PC-9 (cell line): Measurements from ENCODE around the gene CDK6. TPM values are rescaled to one million over a fixed set of nuclear protein-coding genes. Genes with fewer than 3 reads are reported as not detected.

Source experiments
- BruUV-seq: library from RNA; stranded (reverse); fragments of 400-500 nt; replicated peaks from 2 replicates; lab custom pipeline; 2021; lab: Mats Ljungman, UMichigan
- CTCF ChIA-PET: fragments of 300-600 bp; sonication (Branson Sonifier 250); formaldehyde crosslinking; loops from one replicate; lab custom pipeline; 2022; ENCODE audit warnings: antibody characterized with exemption; lab: Charles Lee
- POLR2A ChIA-PET: fragments of 300-600 bp; sonication (Branson Sonifier 250); formaldehyde crosslinking; loops from one replicate; lab custom pipeline; 2022; ENCODE audit warnings: antibody characterized with exemption; ENCODE audit not compliant: unreplicated experiment; lab: Charles Lee
- DNase-seq, 2 experiments: peaks; one replicate each; pipeline versions ENCODE4 v3.0.0 to v3.0.0-alpha.2; 2015 to 2022; ENCODE audit warnings: mixed read lengths in 1 of 2
- H2AFZ ChIP-seq: fragments of 200-600 bp; sonication (generic); 2 replicates; pipeline ENCODE4 v1.8.1; 2017; ENCODE audit warnings: antibody characterized with exemption
- H3F3A ChIP-seq: fragments of 200-600 bp; sonication (generic); 2 replicates; pipeline ENCODE4 v1.8.1; 2017; ENCODE audit warnings: antibody characterized with exemption, mild to moderate bottlenecking, low read depth; ENCODE audit not compliant: insufficient read depth
- H3K27ac ChIP-seq: fragments of 200-600 bp; sonication (generic); 2 replicates; pipeline ENCODE4 v1.6.1; 2016; ENCODE audit warnings: mixed run types
- H3K27me3 ChIP-seq: fragments of 200-600 bp; sonication (generic); 2 replicates; pipeline ENCODE4 v1.6.1; 2016; ENCODE audit warnings: low read depth, mixed run types; ENCODE audit not compliant: insufficient read depth
- H3K36me3 ChIP-seq: fragments of 200-600 bp; sonication (generic); 2 replicates; pipeline ENCODE4 v1.6.1; 2016; ENCODE audit warnings: low read depth, mixed run types
- H3K4me1 ChIP-seq: fragments of 200-600 bp; sonication (generic); replicated peaks from 2 replicates; pipeline ENCODE4 v1.6.1; 2016; ENCODE audit warnings: mixed run types; ENCODE audit not compliant: insufficient read depth
- H3K4me2 ChIP-seq: fragments of 200-600 bp; sonication (generic); 2 replicates; pipeline ENCODE4 v1.6.1; 2017; ENCODE audit warnings: mixed run types
- H3K4me3 ChIP-seq: fragments of 200-600 bp; sonication (generic); 2 replicates; pipeline ENCODE4 v1.6.1; 2016; ENCODE audit warnings: mixed run types
- H3K79me2 ChIP-seq: fragments of 200-600 bp; sonication (generic); 2 replicates; pipeline ENCODE4 v1.6.1; 2017; ENCODE audit warnings: low read depth, mixed run types
- H3K9me2 ChIP-seq: fragments of 200-600 bp; sonication (generic); 2 replicates; pipeline ENCODE4 v1.8.1; 2017; ENCODE audit warnings: mild to moderate bottlenecking; ENCODE audit not compliant: insufficient read depth
- H3K9me3 ChIP-seq: fragments of 200-600 bp; sonication (generic); 2 replicates; pipeline ENCODE4 v1.8.1; 2016; ENCODE audit warnings: low read depth; ENCODE audit not compliant: insufficient read depth
- H4K20me1 ChIP-seq: fragments of 200-600 bp; sonication (generic); 2 replicates; pipeline ENCODE4 v1.8.1; 2017; ENCODE audit not compliant: insufficient read depth
- CTCF ChIP-seq: fragments of 200-600 bp; sonication (generic); conservative IDR thresholded peaks from 2 replicates; pipeline ENCODE4 v1.6.1; 2017; ENCODE audit warnings: mixed run types, antibody characterized with exemption, mild to moderate bottlenecking, moderate library complexity
- EZH2 ChIP-seq: fragments of 200-600 bp; sonication (generic); IDR thresholded peaks from 2 replicates; pipeline ENCODE4 v1.8.0; 2017; ENCODE audit warnings: antibody characterized with exemption, low read depth
- intact Hi-C: fragments of 100-400 bp; cut with micrococcal nuclease; formaldehyde crosslinking; loops from one replicate; pipeline ENCODE4 v1.10.0; 2022; ENCODE audit not compliant: unreplicated experiment
- total RNA-seq: library from RNA; stranded (reverse); gene quantifications from 2 replicates; pipeline ENCODE4 v1.2.3, GENCODE V29; 2021

Gene CDK6
- total RNA-seq, 1 experiment from 2014 or later: 49.5 TPM

GRCh38 chr7:92830027-92830426 is 6.3 kb downstream of the CDK6 start:
- Histone ChIP-seq H3K27me3 (no peaks in the 10 kb centered on the region), H3F3A (0 out of 2 replicates have a peak, but pooled peaks cover 10% of the 10 kb centered on the region), H3K9me3 (no peaks in the 10 kb centered on the region), H3K4me2 (no peak overlapping the region), H3K4me3 (no peak overlapping the region), H2AFZ (no peak overlapping the region), H3K27ac (no peak overlapping the region), H3K79me2 (peaks cover 87% of the 10 kb centered on the region), H3K4me1 (peaks cover 32% of the 10 kb centered on the region), H3K9me2 (no peaks in the 10 kb centered on the region), H4K20me1 (peaks cover 22% of the 10 kb centered on the region), H3K36me3 (peaks cover 34% of the 10 kb centered on the region)
- no TSS peak for BruUV-seq
- ChIA-PET CTCF (no interaction called here), POLR2A (interaction anchor here (0.8 to 1.0 kb wide), 2 partner anchors 74 to 301 kb away, joined by 4 to 10 read pairs; partner anchors contain the start of gene RBM48)
- DNase-seq: no peak
- TF ChIP-seq CTCF: no peak
- TF ChIP-seq EZH2: no peak
- intact Hi-C loops: loop anchor here (10.0 kb wide), 1 partner anchor 405 kb away; no protein-coding TSS in a partner anchor

DNA sequence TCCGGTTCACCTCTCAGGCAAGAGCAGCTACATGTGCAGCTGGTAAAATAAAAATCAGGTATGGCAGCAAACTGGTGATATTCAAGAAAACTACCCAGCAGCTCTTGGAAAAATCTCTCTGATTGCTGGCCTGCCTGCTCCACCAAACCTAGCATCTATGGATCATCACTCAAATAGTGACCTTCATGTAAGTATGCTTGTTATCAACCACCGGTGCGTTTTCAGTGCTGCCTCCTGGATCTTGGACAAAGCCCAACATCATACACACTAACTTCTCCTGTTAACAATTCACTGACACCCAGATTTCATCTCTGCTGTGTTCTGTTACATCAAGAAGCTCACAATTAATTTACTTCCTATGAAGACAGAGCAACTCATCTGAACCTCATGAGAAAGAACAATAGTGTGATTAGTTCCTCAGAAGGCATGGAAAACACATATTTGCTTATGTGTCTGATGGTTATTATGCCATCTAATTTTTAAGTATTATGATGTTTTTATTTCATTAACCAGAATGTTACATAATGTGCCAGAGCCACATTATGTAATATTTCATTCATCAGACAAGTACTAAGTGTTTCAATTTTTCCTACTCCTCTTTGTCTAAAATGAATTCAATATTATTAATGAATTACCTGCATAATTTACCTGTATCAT is 8.8 kb downstream of the CDK6 start:
- no peak for DNase-seq
- TF ChIP-seq CTCF: no peak
- TF ChIP-seq EZH2: no peak

DNA sequence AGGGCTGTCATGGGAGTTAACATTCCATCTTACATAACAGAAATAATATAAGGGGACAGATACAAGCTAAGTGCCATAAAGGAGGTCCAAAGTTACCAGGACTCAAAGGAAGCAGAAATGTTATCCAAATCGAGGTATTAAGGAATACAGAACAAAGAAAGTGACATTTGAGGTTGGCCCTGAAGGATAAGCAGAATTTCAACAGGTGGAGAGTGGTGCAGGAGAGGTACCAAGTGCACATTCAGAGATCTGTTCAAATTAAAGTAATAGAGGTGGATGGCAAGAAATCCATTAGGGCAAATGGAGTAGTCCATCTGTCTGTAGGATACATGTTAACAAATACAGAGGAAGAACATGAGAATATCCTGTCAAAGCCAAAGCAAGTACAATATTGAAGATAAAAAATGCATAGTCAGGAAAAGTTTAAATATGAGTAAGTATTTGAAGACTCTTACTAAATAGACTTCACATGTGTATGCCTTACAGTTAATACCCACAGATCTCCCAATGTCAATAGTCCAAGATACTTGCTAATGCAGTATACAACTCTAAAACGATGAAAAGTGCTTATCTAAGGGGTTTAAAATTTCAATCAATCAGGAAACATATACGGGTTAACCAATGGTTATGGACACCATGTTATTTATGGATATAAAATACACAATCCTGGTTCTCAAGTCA is 10.0 kb downstream of the CDK6 start:
- TF ChIP-seq CTCF: no peak
- no peak for TF ChIP-seq EZH2
- Histone ChIP-seq H3K4me2 (no peak overlapping the region), H3K9me2 (no peaks in the 10 kb centered on the region), H3F3A (peaks cover 4% of the 10 kb centered on the region; the same call in 1 of the 2 replicates), H3K4me3 (no peak overlapping the region), H4K20me1 (peaks cover 24% of the 10 kb centered on the region), H3K9me3 (no peaks in the 10 kb centered on the region), H3K36me3 (peaks cover 26% of the 10 kb centered on the region), H2AFZ (no peak overlapping the region), H3K27ac (no peak overlapping the region), H3K4me1 (peaks cover 19% of the 10 kb centered on the region), H3K79me2 (peaks cover 95% of the 10 kb centered on the region), H3K27me3 (no peaks in the 10 kb centered on the region)
- BruUV-seq: no TSS peak
- no peak for DNase-seq
- intact Hi-C loops: no loop called here
- CTCF ChIA-PET: no interaction called here
- POLR2A ChIA-PET: no interaction called here

More for the DNA sequence above, 8.8 kb downstream of the CDK6 start:
- peaks cover 97% of the 10 kb centered on the region for H3K79me2 ChIP-seq
- H3F3A ChIP-seq: 0 out of 2 replicates have a peak, but pooled peaks cover 10% of the 10 kb centered on the region
- intact Hi-C loops: no loop called here
- ChIA-PET POLR2A (interaction anchor here (0.5 to 0.7 kb wide), 2 partner anchors 14 to 160 kb away, joined by 4 to 5 read pairs; no protein-coding TSS in a partner anchor), CTCF (interaction anchor here (0.6 kb wide), 1 partner anchor 66 kb away, joined by 3 read pairs; no protein-coding TSS in a partner anchor)
- peaks cover 31% of the 10 kb centered on the region for H3K4me1 ChIP-seq
- peaks cover 29% of the 10 kb centered on the region for H4K20me1 ChIP-seq
- BruUV-seq: no TSS peak
- H3K4me2 ChIP-seq: no peak overlapping the region
- H2AFZ ChIP-seq: no peak overlapping the region
- H3K9me2 ChIP-seq: no peaks in the 10 kb centered on the region
- H3K27me3 ChIP-seq: no peaks in the 10 kb centered on the region
- H3K36me3 ChIP-seq: peaks cover 37% of the 10 kb centered on the region
- no peak overlapping the region for H3K27ac ChIP-seq
- no peak overlapping the region for H3K4me3 ChIP-seq
- no peaks in the 10 kb centered on the region for H3K9me3 ChIP-seq
